BJ (cell line): Measurements from ENCODE around the gene COL24A1. TPM values are rescaled to one million over a fixed set of nuclear protein-coding genes. Genes with fewer than 3 reads are reported as not detected.

Experiments
- CTCF ChIA-PET: fragments of 350-600 bp; formaldehyde crosslinking; extraction: SDS; loops from one replicate; lab custom pipeline; 2021; ENCODE audit warnings: antibody characterized with exemption, inconsistent platforms; lab: Yijun Ruan, JAX
- POLR2A ChIA-PET: fragments of 300-600 bp; sonication (Branson Sonifier 250); formaldehyde crosslinking; extraction: SDS; loops from one replicate; lab custom pipeline; 2021; ENCODE audit warnings: antibody characterized with exemption; lab: Charles Lee
- DNase-seq: peaks from one replicate; pipeline ENCODE4 v3.0.0-alpha.2; 2011; ENCODE audit warnings: low read depth
- H3K27me3 ChIP-seq: 2 replicates; pipeline ENCODE4 v1.6.0; 2011; ENCODE audit warnings: low read length; ENCODE audit not compliant: control insufficient read depth, insufficient read depth
- H3K36me3 ChIP-seq: 2 replicates; pipeline ENCODE4 v1.5.1; 2011; ENCODE audit warnings: low read length; ENCODE audit not compliant: control insufficient read depth, insufficient read depth
- H3K4me3 ChIP-seq: 2 replicates; pipeline ENCODE4 v1.5.1; 2011; ENCODE audit warnings: low read depth, mild to moderate bottlenecking, control low read depth, low read length
- polyA plus RNA-seq: library from polyadenylated mRNA; depleted of rRNA; stranded (reverse); fragments of >200 nt; gene quantifications from 2 replicates; pipeline ENCODE4 v1.2.3, GENCODE V29; 2011
- TF ChIP-seq, protein P1 (sequence below): IDR thresholded peaks from 2 replicates; pipeline ENCODE4 v1.5.1; 2011; ENCODE audit warnings: low read depth, mild to moderate bottlenecking, control low read depth, inconsistent platforms, low read length, moderate library complexity; ENCODE audit not compliant: insufficient read depth

The COL24A1 gene
- polyA plus RNA-seq, 1 experiment = 0.28 TPM

DNA sequence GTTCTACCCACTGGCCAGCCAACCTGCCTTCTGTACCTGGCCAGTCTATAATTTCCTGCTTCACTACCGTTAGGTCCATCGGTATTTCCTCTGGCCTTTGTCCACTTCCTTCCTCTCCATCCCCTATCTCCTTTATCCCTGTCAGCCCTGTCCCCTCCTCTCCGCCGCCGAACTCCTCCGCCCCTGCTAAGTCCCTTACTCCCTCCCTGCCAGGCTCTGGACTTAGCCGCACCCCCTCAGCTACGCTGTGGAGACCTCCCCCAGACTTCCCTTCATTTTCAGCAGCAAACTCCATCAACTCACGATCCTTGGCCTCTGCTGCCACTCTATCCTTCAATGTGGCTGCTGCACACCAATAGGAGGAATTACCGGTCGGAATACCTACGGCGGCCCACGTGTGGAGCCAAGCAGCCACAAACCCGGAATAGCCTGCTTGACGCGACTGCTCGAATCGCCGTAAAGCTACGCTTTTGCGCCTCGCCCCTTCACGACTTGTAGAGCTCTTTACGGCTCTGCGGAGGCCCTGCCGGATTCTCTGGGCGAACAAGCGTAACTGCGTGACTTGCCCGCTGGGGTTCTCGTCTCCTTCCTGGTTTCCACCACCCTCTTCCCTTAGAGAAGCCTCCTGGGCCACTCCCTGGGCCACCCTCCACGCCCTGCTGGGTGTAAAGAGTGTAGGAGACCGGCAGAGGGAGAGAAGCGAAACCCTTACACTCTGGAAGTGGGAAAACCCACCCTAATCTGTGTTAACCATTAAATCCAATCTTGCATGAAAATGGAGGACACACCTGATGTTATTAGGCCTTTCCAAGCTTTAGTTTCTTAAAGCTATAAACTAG, 448.4 kb downstream of the COL24A1 start, which contains the start of gene ZNHIT6:
Gene ZNHIT6 (minus strand): TSS at position 444 of the 839 bp plus-strand sequence. CDS start 149 bp downstream, at position 295.
- ChIA-PET POLR2A (interaction anchor here (0.6 to 1.0 kb wide), 2 partner anchors 101 to 1228 kb away, joined by 3 read pairs; no protein-coding TSS in a partner anchor), CTCF (interaction anchor here (0.6 to 2.4 kb wide), 11 partner anchors 9 to 399 kb away, joined by 3 to 9 read pairs (median 4); no protein-coding TSS in a partner anchor)
- H3K4me3 ChIP-seq = peak within 1 kb of the TSS; percentile 80
- no peaks in the 10 kb centered on the region for H3K27me3 ChIP-seq
- no peaks in the 10 kb centered on the region for H3K36me3 ChIP-seq
- TF ChIP-seq, protein P1, sequence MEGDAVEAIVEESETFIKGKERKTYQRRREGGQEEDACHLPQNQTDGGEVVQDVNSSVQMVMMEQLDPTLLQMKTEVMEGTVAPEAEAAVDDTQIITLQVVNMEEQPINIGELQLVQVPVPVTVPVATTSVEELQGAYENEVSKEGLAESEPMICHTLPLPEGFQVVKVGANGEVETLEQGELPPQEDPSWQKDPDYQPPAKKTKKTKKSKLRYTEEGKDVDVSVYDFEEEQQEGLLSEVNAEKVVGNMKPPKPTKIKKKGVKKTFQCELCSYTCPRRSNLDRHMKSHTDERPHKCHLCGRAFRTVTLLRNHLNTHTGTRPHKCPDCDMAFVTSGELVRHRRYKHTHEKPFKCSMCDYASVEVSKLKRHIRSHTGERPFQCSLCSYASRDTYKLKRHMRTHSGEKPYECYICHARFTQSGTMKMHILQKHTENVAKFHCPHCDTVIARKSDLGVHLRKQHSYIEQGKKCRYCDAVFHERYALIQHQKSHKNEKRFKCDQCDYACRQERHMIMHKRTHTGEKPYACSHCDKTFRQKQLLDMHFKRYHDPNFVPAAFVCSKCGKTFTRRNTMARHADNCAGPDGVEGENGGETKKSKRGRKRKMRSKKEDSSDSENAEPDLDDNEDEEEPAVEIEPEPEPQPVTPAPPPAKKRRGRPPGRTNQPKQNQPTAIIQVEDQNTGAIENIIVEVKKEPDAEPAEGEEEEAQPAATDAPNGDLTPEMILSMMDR = peak; percentile 49; the same call in 1 of the 2 replicates
- peak; percentile 84 for DNase-seq

GRCh38 chr1:85707267-85707989, 449.1 kb downstream of the COL24A1 start:
- TF ChIP-seq, protein P1 = no peak
- ChIA-PET CTCF (interaction anchor here (1.1 to 2.4 kb wide), 4 partner anchors 14 to 399 kb away, joined by 3 to 5 read pairs (median 4); no protein-coding TSS in a partner anchor), POLR2A (no interaction called here)
- Histone ChIP-seq H3K36me3 (no peaks in the 10 kb centered on the region), H3K27me3 (no peaks in the 10 kb centered on the region), H3K4me3 (peak overlapping the region; percentile 80)
- no peak for DNase-seq

DNA sequence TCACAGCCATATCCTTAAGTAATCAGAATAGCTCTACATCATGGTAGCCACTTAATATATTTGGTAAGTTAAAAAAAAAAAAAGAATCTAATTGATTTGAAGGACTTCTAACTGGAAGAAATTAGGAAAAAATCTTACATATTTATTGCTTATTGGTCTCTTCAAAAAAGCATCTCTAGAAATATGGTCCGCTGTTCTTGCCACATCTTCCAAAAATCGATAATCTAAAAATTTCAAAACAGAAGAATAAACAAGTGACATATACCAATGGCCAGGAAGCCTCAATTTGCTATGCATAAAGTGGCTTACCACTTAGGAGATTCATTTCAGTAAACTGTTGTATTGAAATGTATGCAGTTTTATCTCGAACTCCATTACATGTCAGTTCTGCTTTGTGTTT, 450.6 kb downstream of the COL24A1 start:
- POLR2A ChIA-PET = no interaction called here
- CTCF ChIA-PET = interaction anchor here (1.1 to 1.3 kb wide), 2 partner anchors 13 to 179 kb away, joined by 3 to 6 read pairs; no protein-coding TSS in a partner anchor
- Histone ChIP-seq H3K27me3 (no peaks in the 10 kb centered on the region), H3K36me3 (no peaks in the 10 kb centered on the region; the same call in 1 of the 2 replicates), H3K4me3 (no peak overlapping the region)
- TF ChIP-seq, protein P1 = no peak
- DNase-seq = no peak

GRCh38 chr1:85700422-85700821, 456.1 kb downstream of the COL24A1 start:
- H3K27me3 ChIP-seq = no peaks in the 10 kb centered on the region
- CTCF ChIA-PET = interaction anchor here (1.3 kb wide), 1 partner anchor 392 kb away, joined by 8 read pairs; no protein-coding TSS in a partner anchor

More at GRCh38 chr1:85700422-85700821, 456.1 kb downstream of the COL24A1 start:
- Histone ChIP-seq H3K4me3 (no peak overlapping the region), H3K36me3 (no peaks in the 10 kb centered on the region; the same call in 1 of the 2 replicates)
- DNase-seq = no peak
- POLR2A ChIA-PET = no interaction called here
- TF ChIP-seq, protein P1 = no peak
